Cardiac fibroblast (primary cell): ENCODE measurements around the gene TPD52L2.
A peak's percentile ranks its signal among the peaks of the same experiment; 100 is the strongest.

Experiments
- DNase-seq, 2 donors: peaks; one replicate each; pipeline versions ENCODE4 v3.0.0 to v3.0.0-alpha.2; 2010; ENCODE audit warnings: low read depth in 2 of 2
- H3K4me3 ChIP-seq, 2 donors: replicated peaks in 1 of 2; 1 replicate in 1 of 2; 2 replicates in 1 of 2; pipeline ENCODE4 v1.5.1; 2011; ENCODE audit warnings: low read depth in 2 of 2, low read length in 2 of 2, mild to moderate bottlenecking in 2 of 2, moderate library complexity in 1 of 2
- CTCF ChIP-seq: IDR thresholded peaks from one replicate; pipeline ENCODE4 v1.5.1; 2011; ENCODE audit warnings: low read depth, mild to moderate bottlenecking, low read length, inconsistent platforms

Gene TPD52L2

GRCh38 chr20:63829945-63830835 is 34.9 kb upstream of the TPD52L2 start:
- no peak for DNase-seq
- peak overlapping the region; percentile 46 to 58 for H3K4me3 ChIP-seq
- no peak for TF ChIP-seq CTCF

DNA sequence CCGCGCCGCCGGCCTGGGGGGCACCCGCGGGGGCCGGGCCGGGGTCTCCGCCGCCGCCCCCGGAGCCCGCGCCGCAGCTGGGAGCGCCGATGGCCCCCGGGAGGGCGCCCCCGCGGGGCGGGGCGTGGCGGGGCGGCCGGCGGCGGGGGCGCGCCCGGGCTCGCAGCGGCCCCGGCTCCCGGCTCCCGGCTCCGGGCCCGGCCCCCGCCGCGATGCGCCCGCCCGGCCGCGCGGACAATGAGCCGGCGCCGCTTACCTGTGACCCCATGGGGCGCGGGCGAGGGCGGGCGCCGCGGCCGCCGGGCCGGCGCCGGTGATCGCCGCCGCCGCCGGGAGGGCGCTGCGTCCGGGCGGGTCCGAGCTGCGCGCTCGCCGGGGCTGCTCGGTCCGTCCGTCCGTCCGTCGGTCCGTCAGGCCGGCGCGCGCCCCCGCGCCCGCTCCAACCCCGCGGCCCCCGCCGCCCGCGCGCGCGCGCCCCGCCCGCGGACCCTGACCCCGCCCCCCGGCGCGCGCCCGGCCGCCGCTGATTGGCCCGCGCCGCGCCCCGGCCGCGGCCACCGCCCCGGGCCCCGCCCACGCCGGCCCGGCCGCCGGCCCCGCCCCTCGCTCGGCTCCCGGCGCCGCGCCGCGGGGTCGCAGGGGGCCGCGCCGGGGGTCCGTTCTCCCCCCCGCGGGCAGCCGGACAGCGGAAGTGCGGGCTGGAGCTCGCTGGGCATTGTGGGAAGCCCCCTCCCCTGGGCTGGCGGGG is 34.1 kb upstream of the TPD52L2 start, which contains the start of gene ZBTB46:
Gene ZBTB46, minus strand, starts transcription at position 424 of the 748 bp plus-strand sequence. CDS start 40,507 bp downstream, outside the sequence.
- peak in 1 of 2 donors; percentile 60 for DNase-seq
- H3K4me3 ChIP-seq = peak within 1 kb of the TSS; percentile 46 to 58
- TF ChIP-seq CTCF = no peak

DNA sequence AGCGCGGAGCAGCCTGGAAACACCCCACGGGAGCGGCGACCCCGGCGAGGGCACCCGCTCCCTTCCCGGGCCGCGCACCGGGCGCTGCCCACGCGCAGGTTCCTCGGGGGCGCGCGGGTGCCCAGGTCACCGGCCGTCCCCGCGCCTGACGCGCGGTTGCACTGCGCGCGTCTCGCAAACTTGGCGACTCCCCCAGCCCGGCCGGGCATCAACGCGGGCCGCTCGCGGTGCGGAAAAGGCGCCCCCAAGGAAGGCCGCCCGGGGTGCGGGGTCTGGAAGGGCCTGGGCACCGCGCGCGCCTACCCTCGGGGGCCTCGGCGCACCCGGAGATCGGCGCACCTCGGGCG is 33.5 kb upstream of the TPD52L2 start:
- no peak for DNase-seq
- no peak for TF ChIP-seq CTCF
- H3K4me3 ChIP-seq = peak overlapping the region in 1 of 2 donors; percentile 41

DNA sequence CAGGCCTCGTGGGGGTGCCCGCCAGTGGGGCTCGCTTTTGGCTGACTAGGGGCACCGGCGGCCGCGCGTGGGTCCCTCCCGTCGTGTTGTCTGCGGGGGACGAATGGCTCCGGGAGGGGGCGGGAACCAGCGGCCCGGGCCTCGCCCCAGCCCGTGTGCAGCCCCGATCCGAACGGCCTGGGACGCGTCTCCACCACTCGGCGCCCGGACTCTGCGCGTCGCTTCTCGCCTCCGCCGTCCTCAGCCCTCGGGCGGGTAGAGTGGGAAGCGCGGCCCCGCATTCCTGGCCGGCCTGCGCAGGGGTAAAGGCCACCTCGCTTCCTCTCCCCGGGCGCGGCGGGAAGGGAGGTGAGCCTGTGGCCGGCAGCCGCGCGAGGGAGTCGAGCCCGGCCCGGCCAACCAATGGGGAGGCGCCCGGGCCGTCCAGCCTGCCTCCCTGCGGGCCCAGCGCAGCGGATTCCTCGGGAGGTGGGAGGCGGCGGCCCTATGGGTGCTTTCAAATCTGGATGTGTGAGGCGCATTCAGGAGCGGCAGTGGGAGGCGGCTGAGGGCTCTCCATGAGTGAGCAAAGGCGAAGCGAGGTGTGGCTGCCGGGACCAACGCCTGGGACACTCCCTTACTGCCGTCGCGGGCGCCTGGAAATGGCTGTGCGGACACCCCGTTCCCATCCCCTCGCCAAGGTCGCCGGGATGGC is 32.9 kb upstream of the TPD52L2 start:
- H3K4me3 ChIP-seq = no peak overlapping the region
- peak in 1 of 2 donors; percentile 30 for DNase-seq
- no peak for TF ChIP-seq CTCF

DNA sequence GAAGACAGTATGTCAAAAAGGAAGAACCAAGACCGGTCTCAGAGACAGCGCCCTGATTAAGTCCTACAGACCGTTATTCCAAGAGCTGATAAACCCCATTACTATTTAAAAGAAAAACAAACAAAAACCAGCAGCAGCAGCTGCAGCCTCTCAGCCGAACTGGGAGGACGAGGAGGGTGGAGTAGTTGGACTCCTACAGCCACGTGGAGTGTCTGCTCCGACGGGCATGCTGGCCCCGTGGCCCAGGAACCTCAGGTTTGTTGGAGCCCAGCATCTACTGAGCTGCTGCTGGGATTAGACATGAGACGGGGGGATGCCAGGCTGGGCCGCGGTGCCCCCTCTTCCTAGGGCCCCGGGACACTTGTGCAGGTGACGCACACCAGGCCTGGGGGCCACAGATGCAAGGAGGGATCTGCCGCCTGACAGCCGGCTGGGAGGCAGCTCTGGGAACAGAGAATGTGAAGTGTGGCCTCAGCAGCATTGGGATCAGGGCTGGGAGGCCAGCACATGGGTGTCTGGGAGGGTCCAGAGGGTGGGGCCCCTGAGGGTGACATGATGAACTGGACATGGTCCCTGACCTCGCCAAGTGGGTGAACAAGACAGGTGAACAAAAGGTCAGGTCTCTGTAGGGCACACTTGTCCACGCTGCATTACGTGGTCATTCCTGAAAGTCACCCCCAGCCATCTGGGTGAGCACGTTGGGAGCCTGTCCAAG is 31.1 kb upstream of the TPD52L2 start:
- TF ChIP-seq CTCF = no peak
- H3K4me3 ChIP-seq = no peak overlapping the region
- peak in 1 of 2 donors; percentile 71 for DNase-seq

DNA sequence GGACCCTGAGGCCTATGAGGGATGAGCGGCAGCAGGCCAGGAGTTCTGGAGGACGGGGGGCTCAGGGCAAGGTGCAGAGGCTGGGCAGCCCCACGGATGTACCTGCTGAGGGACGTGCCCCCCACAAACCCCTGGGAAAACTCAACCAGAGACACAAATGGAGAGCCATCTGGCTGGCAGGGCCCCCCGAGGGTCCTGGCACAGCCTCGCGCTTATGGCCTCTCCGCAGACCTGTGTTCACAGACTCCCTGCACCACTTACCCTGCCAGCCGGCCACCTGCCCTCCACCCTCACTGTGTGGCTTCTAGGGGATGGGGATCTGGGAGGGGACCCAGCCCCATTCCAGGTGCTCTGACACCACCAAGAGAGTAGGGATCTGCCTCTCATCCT is 30.6 kb upstream of the TPD52L2 start:
- no peak for TF ChIP-seq CTCF
- DNase-seq = no peak
- no peak overlapping the region for H3K4me3 ChIP-seq
